Skeletal muscle tissue (tissue), 2 donors: ENCODE data around the gene FBXO39. TPM values are rescaled to one million over a fixed set of nuclear protein-coding genes. Genes with fewer than 3 reads are reported as not detected.

Experiments used
- small RNA-seq: library from RNA; depleted of rRNA; stranded (forward); fragments of <200 nt; gene quantifications from one replicate; pipeline ENCODE3, GENCODE V24; 2014
- total RNA-seq: library from RNA; depleted of rRNA; stranded (reverse); fragments of >200 nt; gene quantifications from one replicate; pipeline ENCODE4 v1.2.3, GENCODE V29; 2014

The FBXO39 gene
- total RNA-seq, 1 donor from 2014 or later = under 0.01 TPM

Small RNA genes within 50 kb of the gene (small RNA-seq; reads per million reads assigned to genes)
- gene AC004706.2 = not detected

Other genes starting within 250 kb of the FBXO39 start
- 1.0 TPM for gene PITPNM3, start 219.7 kb upstream of the FBXO39 start, total RNA-seq
- gene KIAA0753, start 135.5 kb upstream of the FBXO39 start, total RNA-seq = 11.5 TPM
- 8.4 TPM for gene TXNDC17, start 135.2 kb upstream of the FBXO39 start, total RNA-seq
- gene MED31, start 124.6 kb upstream of the FBXO39 start, total RNA-seq = 3.1 TPM
- not detected for gene C17orf100, start 124.5 kb upstream of the FBXO39 start, total RNA-seq
- not detected for gene SLC13A5, start 62.8 kb upstream of the FBXO39 start, total RNA-seq
- 7.3 TPM for gene XAF1, start 20.2 kb upstream of the FBXO39 start, total RNA-seq
- gene TEKT1, start 55.5 kb downstream of the FBXO39 start, total RNA-seq = not detected
- not detected for gene ALOX12, start 219.8 kb downstream of the FBXO39 start, total RNA-seq
- 20.9 TPM for gene RNASEK, start 236.4 kb downstream of the FBXO39 start, total RNA-seq
- gene BCL6B, start 246.8 kb downstream of the FBXO39 start, total RNA-seq = 13.0 TPM